Peyer's patch (tissue), 4 donors: ENCODE data around the gene GNAQ. TPM values are rescaled to one million over a fixed set of nuclear protein-coding genes. Genes with fewer than 3 reads are reported as not detected.

Experiments
- DNase-seq, 3 donors: peaks; one replicate each; pipeline ENCODE4 v3.0.0-alpha.2; 2017 to 2019
- H3K27ac ChIP-seq, 4 donors: fragments of 200-600 bp; sonication (generic); one replicate each; pipeline ENCODE4 v1.5.1; 2016 to 2019
- H3K27me3 ChIP-seq, 2 donors: fragments of 200-600 bp; sonication (generic); one replicate each; pipeline ENCODE4 v1.5.1; 2019
- H3K36me3 ChIP-seq, 3 donors: fragments of 200-600 bp; sonication (generic); one replicate each; pipeline ENCODE4 v1.5.1; 2016 to 2019
- H3K4me1 ChIP-seq, 4 donors: fragments of 200-600 bp; sonication (generic); one replicate each; pipeline ENCODE4 v1.5.1; 2016 to 2019
- H3K4me3 ChIP-seq, 4 donors: fragments of 200-600 bp; sonication (generic); 1 replicate in 3 of 4; 2 replicates in 1 of 4; pipeline ENCODE4 v1.5.1; 2016 to 2019; ENCODE audit warnings: mild to moderate bottlenecking in 1 of 4
- H3K9me3 ChIP-seq, 4 donors: fragments of 200-600 bp; sonication (generic); one replicate each; pipeline ENCODE4 v1.5.1; 2016 to 2019; ENCODE audit warnings: mild to moderate bottlenecking in 1 of 4
- CTCF ChIP-seq, 6 experiments: fragments of 450-650 bp in 4 of 6; fragments of 200-600 bp in 2 of 6; sonication (generic) in 1 of 6; IDR thresholded peaks; one replicate each; pipeline ENCODE4 v1.5.1; 2017 to 2019; ENCODE audit warnings: antibody characterized with exemption in 6 of 6, mild to moderate bottlenecking in 3 of 6, moderate library complexity in 1 of 6
- POLR2A ChIP-seq, 2 donors: fragments of 450-650 bp; IDR thresholded peaks; one replicate each; pipeline ENCODE4 v1.5.1; 2017; ENCODE audit warnings: antibody characterized with exemption in 2 of 2, mild to moderate bottlenecking in 2 of 2, moderate library complexity in 2 of 2
- total RNA-seq, 4 donors: library from RNA; depleted of rRNA; stranded (reverse); fragments of >200 nt; gene quantifications; one replicate each; pipeline ENCODE4 v1.1.0, GENCODE V29; 2016

GNAQ gene
- total RNA-seq, 4 donors from 2014 or later = 28.7 to 45.4 (median 33.5) TPM

GRCh38 chr9:78030553-78031443 is 813 bp downstream of the GNAQ start:
- H3K9me3 ChIP-seq = no peaks in the 10 kb centered on the region
- peak overlapping the region; percentile 57 to 95 (median 73) for H3K4me3 ChIP-seq
- no peaks in the 10 kb centered on the region for H3K27me3 ChIP-seq
- H3K36me3 ChIP-seq = no peaks in the 10 kb centered on the region
- TF ChIP-seq POLR2A (IDR thresholded peaks at IDR 0.05) (no peak), CTCF (IDR thresholded peaks at IDR 0.05) (no peak)
- peak; percentile 40 to 75 (median 73) for DNase-seq
- H3K4me1 ChIP-seq = peaks cover 0 to 35% (median 0%) of the 10 kb centered on the region in 4 donors
- H3K27ac ChIP-seq = peak overlapping the region; percentile 84 to 99 (median 90)

GRCh38 chr9:78030296-78030552 is 1.4 kb downstream of the GNAQ start:
- Histone ChIP-seq H3K27me3 (no peaks in the 10 kb centered on the region), H3K36me3 (no peaks in the 10 kb centered on the region), H3K4me1 (peaks cover 0 to 36% (median 0%) of the 10 kb centered on the region in 4 donors), H3K4me3 (peak overlapping the region; percentile 57 to 95 (median 73)), H3K9me3 (no peaks in the 10 kb centered on the region), H3K27ac (peak overlapping the region; percentile 84 to 99 (median 90))
- DNase-seq = no peak
- TF ChIP-seq POLR2A (IDR thresholded peaks at IDR 0.05) = no peak
- TF ChIP-seq CTCF (IDR thresholded peaks at IDR 0.05) = no peak

GRCh38 chr9:78029551-78030295 is 1.9 kb downstream of the GNAQ start:
- Histone ChIP-seq H3K4me1 (peaks cover 0 to 34% (median 0%) of the 10 kb centered on the region in 4 donors), H3K9me3 (no peaks in the 10 kb centered on the region), H3K4me3 (peak overlapping the region; percentile 57 to 95 (median 73)), H3K36me3 (no peaks in the 10 kb centered on the region), H3K27ac (peak overlapping the region; percentile 84 to 99 (median 90)), H3K27me3 (no peaks in the 10 kb centered on the region)
- TF ChIP-seq CTCF (IDR thresholded peaks at IDR 0.05) = no peak
- TF ChIP-seq POLR2A (IDR thresholded peaks at IDR 0.05) = no peak
- DNase-seq = no peak

GRCh38 chr9:78028926-78029325 is 2.7 kb downstream of the GNAQ start:
- Histone ChIP-seq H3K9me3 (no peaks in the 10 kb centered on the region), H3K36me3 (no peaks in the 10 kb centered on the region), H3K27me3 (no peaks in the 10 kb centered on the region), H3K4me1 (peaks cover 0 to 34% (median 0%) of the 10 kb centered on the region in 4 donors), H3K4me3 (peak overlapping the region in 2 of 4 donors; percentile 85 to 95), H3K27ac (peak overlapping the region in 2 of 4 donors; percentile 31 to 99)
- no peak for DNase-seq
- TF ChIP-seq POLR2A (IDR thresholded peaks at IDR 0.05) (no peak), CTCF (IDR thresholded peaks at IDR 0.05) (no peak)

- Histone ChIP-seq H3K4me1 (peaks cover 0 to 42% (median 2%) of the 10 kb centered on the region in 4 donors), H3K36me3 (no peaks in the 10 kb centered on the region), H3K27ac (no peak overlapping the region), H3K27me3 (no peaks in the 10 kb centered on the region), H3K4me3 (no peak overlapping the region), H3K9me3 (no peaks in the 10 kb centered on the region)
- DNase-seq = no peak
- TF ChIP-seq POLR2A (IDR thresholded peaks at IDR 0.05) (no peak), CTCF (IDR thresholded peaks at IDR 0.05) (no peak)
Measured at GRCh38 chr9:78026947-78027346, 4.7 kb downstream of the GNAQ start.
